ENCODE measurements around the gene ATF7IP.
A peak's percentile ranks its signal among the peaks of the same experiment; 100 is the strongest.
"Not testable (repeated sequence)": the region's sequence is repeated elsewhere in the genome, so short reads cannot be mapped to it uniquely, and the experiment has no call there.

Gene ATF7IP

GRCh38 chr12:14384783-14385638 lies 19.5 kb downstream of the ATF7IP start:
- DNase-seq = peak; percentile 85

- DNase-seq = no peak
These were observed 21.9 kb downstream of the ATF7IP start for GRCh38 chr12:14387219-14387871.

- DNase-seq = no peak
These were observed 25.0 kb downstream of the ATF7IP start for GRCh38 chr12:14390449-14390848.

- DNase-seq = no peak
These were observed 25.5 kb downstream of the ATF7IP start for GRCh38 chr12:14390870-14391530.

GRCh38 chr12:14393751-14394150 lies 28.3 kb downstream of the ATF7IP start:
- DNase-seq = no peak

GRCh38 chr12:14394317-14395073 lies 29.0 kb downstream of the ATF7IP start:
- peak; percentile 65 for DNase-seq

- no peak for DNase-seq
These were observed 29.7 kb downstream of the ATF7IP start for GRCh38 chr12:14395074-14395778.

- no peak for DNase-seq
These were observed 30.6 kb downstream of the ATF7IP start for GRCh38 chr12:14396071-14396470.

- DNase-seq = no peak
These were observed 34.4 kb downstream of the ATF7IP start for GRCh38 chr12:14399871-14400270.

- no peak for DNase-seq
These were observed 35.1 kb downstream of the ATF7IP start for GRCh38 chr12:14400599-14400998.

GRCh38 chr12:14401267-14401666 lies 35.8 kb downstream of the ATF7IP start:
- DNase-seq = not testable (repeated sequence)

- DNase-seq = no peak
These were observed 37.2 kb downstream of the ATF7IP start for GRCh38 chr12:14402697-14403096.

GRCh38 chr12:14403293-14403692 lies 37.8 kb downstream of the ATF7IP start:
- peak; percentile 54 for DNase-seq

- peak; percentile 93 for DNase-seq
These were observed 38.3 kb downstream of the ATF7IP start for GRCh38 chr12:14403711-14404196.

- DNase-seq = not testable (repeated sequence)
These were observed 39.9 kb downstream of the ATF7IP start for GRCh38 chr12:14405407-14405806.

GRCh38 chr12:14408208-14408607 lies 42.7 kb downstream of the ATF7IP start:
- DNase-seq = no peak

GRCh38 chr12:14410177-14410576 lies 44.7 kb downstream of the ATF7IP start:
- DNase-seq = no peak

- no peak for DNase-seq
These were observed 45.5 kb downstream of the ATF7IP start for GRCh38 chr12:14410841-14411569.

GRCh38 chr12:14416658-14417057 lies 51.2 kb downstream of the ATF7IP start:
- peak; percentile 47 for DNase-seq

GRCh38 chr12:14417715-14418114 lies 52.2 kb downstream of the ATF7IP start:
- DNase-seq = peak; percentile 10

- DNase-seq = no peak
These were observed 53.0 kb downstream of the ATF7IP start for GRCh38 chr12:14418451-14418890.
